K562 (cell line): Measurements from ENCODE around the gene LGALS3BP.

Experiments
- CCAR2 ChIP-seq: fragments of 200-400 bp; formaldehyde crosslinking; IDR thresholded peaks from 2 replicates; pipeline ENCODE4 v1.6.1; 2017; ENCODE audit warnings: mild to moderate bottlenecking, low read depth, low read length
- CTCF ChIP-seq, 3 experiments: IDR thresholded peaks in 2 of 3; conservative IDR thresholded peaks in 1 of 3; 2 replicates each; pipeline ENCODE4 v1.5.1; 2011 to 2012; ENCODE audit warnings: low read length in 3 of 3, mild to moderate bottlenecking in 3 of 3, control low read depth in 2 of 3, improper control_type of control experiment in 1 of 3, inconsistent platforms in 1 of 3, low read depth in 1 of 3, mixed read lengths in 1 of 3, moderate library complexity in 1 of 3; ENCODE audit not compliant: insufficient read depth in 2 of 3
- ELK1 ChIP-seq: sonication (generic); formaldehyde crosslinking; IDR thresholded peaks from 2 replicates; pipeline ENCODE4 v1.8.1; 2022; ENCODE audit warnings: missing genetic modification reagents
- EP300 ChIP-seq: IDR thresholded peaks from 2 replicates; pipeline ENCODE4 v1.6.1; 2012; ENCODE audit warnings: low read length, improper control_type of control experiment
- ETV6 ChIP-seq, 3 experiments: fragments of 150-350 bp in 1 of 3; sonication (generic) in 1 of 3; formaldehyde crosslinking in 1 of 3; IDR thresholded peaks; 2 replicates each; pipeline versions ENCODE4 v1.6.1 to v1.8.0; 2014 to 2022; ENCODE audit warnings: borderline replicate concordance in 2 of 3, low read depth in 2 of 3, antibody characterized with exemption in 1 of 3, low read length in 1 of 3, mild to moderate bottlenecking in 1 of 3, missing genetic modification reagents in 1 of 3
- HMG20A ChIP-seq: fragments of 450-650 bp; formaldehyde crosslinking; conservative IDR thresholded peaks from 2 replicates; pipeline ENCODE4 v1.4.0; 2020; ENCODE audit warnings: mild to moderate bottlenecking, mixed read lengths
- PCBP1 ChIP-seq: fragments of 200-400 bp; formaldehyde crosslinking; IDR thresholded peaks from 2 replicates; pipeline ENCODE4 v1.6.1; 2018; ENCODE audit warnings: mild to moderate bottlenecking, low read depth, low read length; ENCODE audit not compliant: poor library complexity, severe bottlenecking
- PHB2 ChIP-seq: fragments of 450-650 bp; IDR thresholded peaks from 2 replicates; pipeline ENCODE4 v1.6.1; 2017; ENCODE audit warnings: low read depth
- RBM39 ChIP-seq: fragments of 200-400 bp; formaldehyde crosslinking; optimal IDR thresholded peaks from 2 replicates; pipeline ENCODE3; 2018; ENCODE audit warnings: low read depth, low read length
- SPI1 ChIP-seq: IDR thresholded peaks from 2 replicates; pipeline ENCODE4 v1.6.1; 2011; ENCODE audit warnings: low read depth, low read length, control low read depth, borderline replicate concordance
- TF ChIP-seq, protein P1 (sequence below): fragments of 200-800 bp; sonication (Bioruptor generic); IDR thresholded peaks from 2 replicates; pipeline ENCODE4 v1.6.1; 2017; ENCODE audit warnings: missing genetic modification characterization, missing compliant biosample characterization
- TF ChIP-seq, protein P2 (sequence below), 2 experiments: fragments of 450-650 bp; conservative IDR thresholded peaks; 2 replicates each; pipeline ENCODE4 v1.6.1; 2017; ENCODE audit warnings: mild to moderate bottlenecking in 2 of 2, moderate library complexity in 2 of 2

- TF ChIP-seq CTCF (IDR thresholded peaks at IDR 0.05 in 2 of 3, conservative IDR thresholded peaks at IDR 0.05 in 1 of 3; ENCODE audit: insufficient read depth in 2 of 3, low read depth in 1 of 3, low read length in 3 of 3) = no peak
- TF ChIP-seq HMG20A = no peak
- TF ChIP-seq SPI1 = no peak
- TF ChIP-seq, protein P1, sequence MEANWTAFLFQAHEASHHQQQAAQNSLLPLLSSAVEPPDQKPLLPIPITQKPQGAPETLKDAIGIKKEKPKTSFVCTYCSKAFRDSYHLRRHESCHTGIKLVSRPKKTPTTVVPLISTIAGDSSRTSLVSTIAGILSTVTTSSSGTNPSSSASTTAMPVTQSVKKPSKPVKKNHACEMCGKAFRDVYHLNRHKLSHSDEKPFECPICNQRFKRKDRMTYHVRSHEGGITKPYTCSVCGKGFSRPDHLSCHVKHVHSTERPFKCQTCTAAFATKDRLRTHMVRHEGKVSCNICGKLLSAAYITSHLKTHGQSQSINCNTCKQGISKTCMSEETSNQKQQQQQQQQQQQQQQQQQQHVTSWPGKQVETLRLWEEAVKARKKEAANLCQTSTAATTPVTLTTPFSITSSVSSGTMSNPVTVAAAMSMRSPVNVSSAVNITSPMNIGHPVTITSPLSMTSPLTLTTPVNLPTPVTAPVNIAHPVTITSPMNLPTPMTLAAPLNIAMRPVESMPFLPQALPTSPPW (CRISPR knock-in tag) = no peak; the same call in 1 of the 2 replicates
- TF ChIP-seq RBM39 = no peak
- TF ChIP-seq PCBP1 = no peak
- TF ChIP-seq CCAR2 = no peak
- TF ChIP-seq EP300 = no peak
- TF ChIP-seq, protein P2, sequence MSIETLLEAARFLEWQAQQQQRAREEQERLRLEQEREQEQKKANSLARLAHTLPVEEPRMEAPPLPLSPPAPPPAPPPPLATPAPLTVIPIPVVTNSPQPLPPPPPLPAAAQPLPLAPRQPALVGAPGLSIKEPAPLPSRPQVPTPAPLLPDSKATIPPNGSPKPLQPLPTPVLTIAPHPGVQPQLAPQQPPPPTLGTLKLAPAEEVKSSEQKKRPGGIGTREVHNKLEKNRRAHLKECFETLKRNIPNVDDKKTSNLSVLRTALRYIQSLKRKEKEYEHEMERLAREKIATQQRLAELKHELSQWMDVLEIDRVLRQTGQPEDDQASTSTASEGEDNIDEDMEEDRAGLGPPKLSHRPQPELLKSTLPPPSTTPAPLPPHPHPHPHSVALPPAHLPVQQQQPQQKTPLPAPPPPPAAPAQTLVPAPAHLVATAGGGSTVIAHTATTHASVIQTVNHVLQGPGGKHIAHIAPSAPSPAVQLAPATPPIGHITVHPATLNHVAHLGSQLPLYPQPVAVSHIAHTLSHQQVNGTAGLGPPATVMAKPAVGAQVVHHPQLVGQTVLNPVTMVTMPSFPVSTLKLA (conservative IDR thresholded peaks at IDR 0.05) = no peak
- TF ChIP-seq ELK1 = no peak
- no peak for TF ChIP-seq ETV6 (IDR thresholded peaks at IDR 0.05; ENCODE audit: borderline replicate concordance in 1 of 2, low read depth in 2 of 2, low read length in 1 of 2)
- no peak for TF ChIP-seq ETV6 (CRISPR knock-in tag; IDR thresholded peaks at IDR 0.05; ENCODE audit: borderline replicate concordance)
- no peak for TF ChIP-seq PHB2
Observed at GRCh38 chr17:79027274-79027924, 47.7 kb upstream of the LGALS3BP start.
